PFSK-1 (cell line): ENCODE data around the gene GALNT9.

Source experiments
- POLR2AphosphoS5 ChIP-seq: IDR thresholded peaks from 2 replicates; pipeline ENCODE4 v1.6.1; 2012; ENCODE audit warnings: low read depth, mild to moderate bottlenecking, control low read depth, low read length, moderate library complexity
- REST ChIP-seq, 2 experiments: IDR thresholded peaks; 2 replicates each; pipeline versions ENCODE4 v1.6.1 to v1.8.0; 2011 to 2012; ENCODE audit warnings: low read depth in 2 of 2, low read length in 2 of 2, control low read depth in 1 of 2, inconsistent platforms in 1 of 2, mild to moderate bottlenecking in 1 of 2, moderate library complexity in 1 of 2; ENCODE audit not compliant: insufficient read depth in 1 of 2
- SIN3A ChIP-seq: IDR thresholded peaks from 2 replicates; pipeline ENCODE4 v1.6.1; 2012; ENCODE audit warnings: mild to moderate bottlenecking, low read length, moderate library complexity, borderline replicate concordance; ENCODE audit not compliant: insufficient read depth

- TF ChIP-seq REST (IDR thresholded peaks at IDR 0.05; ENCODE audit: insufficient read depth in 1 of 2, low read depth in 2 of 2, low read length in 2 of 2) (no peak), POLR2AphosphoS5 (no peak), SIN3A (no peak)
These were observed 159.2 kb downstream of the GALNT9 start for GRCh38 chr12:132170094-132170636.
